H7 (cell line): ENCODE results near the gene PTGS2. TPM values are rescaled to one million over a fixed set of nuclear protein-coding genes. Genes with fewer than 3 reads are reported as not detected.
"Not testable (repeated sequence)": the region's sequence is repeated elsewhere in the genome, so short reads cannot be mapped to it uniquely, and the experiment has no call there.

Experiments used
- DNase-seq: peaks from one replicate; pipeline ENCODE4 v3.0.0; 2012
- H3K27me3 ChIP-seq: 2 replicates; pipeline ENCODE4 v1.6.0; 2011; ENCODE audit warnings: mild to moderate bottlenecking, low read length; ENCODE audit not compliant: control insufficient read depth, insufficient read depth
- H3K36me3 ChIP-seq: replicated peaks from 2 replicates; pipeline ENCODE4 v1.5.1; 2011; ENCODE audit warnings: low read length; ENCODE audit not compliant: control insufficient read depth, insufficient read depth
- H3K4me3 ChIP-seq: 2 replicates; pipeline ENCODE4 v1.5.1; 2011; ENCODE audit warnings: low read depth, mild to moderate bottlenecking, control low read depth, low read length, moderate library complexity; ENCODE audit not compliant: insufficient read depth
- total RNA-seq: library from RNA; depleted of rRNA; stranded (reverse); fragments of >200 nt; shearing (Covaris generic); gene quantifications from 2 replicates; pipeline ENCODE4 v1.2.3, GENCODE V29; 2014

The PTGS2 gene
- total RNA-seq, 1 experiment from 2014 or later, result 0.38 TPM

DNA sequence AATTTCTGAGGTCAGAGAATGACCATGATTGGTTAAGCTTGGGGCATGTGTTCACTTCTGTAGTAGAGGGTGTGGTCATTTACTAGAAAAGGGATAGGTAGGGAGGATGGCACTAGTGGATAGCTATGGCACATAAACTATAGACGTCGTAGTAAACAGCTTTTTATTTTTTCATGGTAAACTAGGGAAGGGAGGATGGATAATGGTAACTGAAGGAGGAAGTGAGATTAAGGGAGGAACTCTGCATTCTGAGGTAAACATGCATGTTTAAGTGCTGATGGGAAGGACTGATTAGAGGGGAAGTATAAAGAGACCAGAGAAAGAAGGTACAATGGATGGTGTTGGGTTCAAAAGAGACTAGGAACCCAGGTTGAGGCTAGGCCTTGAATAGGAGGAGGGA lies 26.9 kb downstream of the PTGS2 start:
- Histone ChIP-seq H3K27me3 (no peaks in the 10 kb centered on the region), H3K4me3 (no peak overlapping the region), H3K36me3 (no peaks in the 10 kb centered on the region)
- no peak for DNase-seq

GRCh38 chr1:186648613-186649012 lies 31.6 kb downstream of the PTGS2 start:
- DNase-seq, result no peak
- H3K4me3 ChIP-seq, result no peak overlapping the region
- H3K36me3 ChIP-seq, result no peaks in the 10 kb centered on the region
- no peaks in the 10 kb centered on the region for H3K27me3 ChIP-seq

DNA sequence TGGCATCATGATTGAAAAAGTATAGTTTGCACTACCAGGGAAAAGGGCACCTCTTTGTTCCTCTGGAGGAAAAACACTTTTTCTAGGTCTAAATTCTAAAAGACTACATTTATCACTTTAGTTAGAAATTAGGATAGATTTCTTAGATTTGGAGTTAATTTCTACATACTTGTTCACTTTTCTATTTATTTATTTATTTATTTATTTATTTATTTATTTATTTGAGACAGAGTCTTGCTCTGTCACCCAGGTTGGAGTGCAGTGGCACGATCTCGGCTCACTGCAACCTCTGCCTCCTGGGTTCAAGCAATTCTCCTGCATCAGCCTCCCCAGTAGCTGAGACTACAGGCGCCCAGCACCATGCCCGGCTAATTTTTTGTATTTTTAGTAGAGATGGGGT lies 32.2 kb downstream of the PTGS2 start:
- H3K4me3 ChIP-seq, DNase-seq, H3K36me3 ChIP-seq, H3K27me3 ChIP-seq: not testable (repeated sequence)

GRCh38 chr1:186643614-186644013 lies 36.6 kb downstream of the PTGS2 start:
- Histone ChIP-seq H3K4me3 (no peak overlapping the region), H3K27me3 (no peaks in the 10 kb centered on the region), H3K36me3 (no peaks in the 10 kb centered on the region)
- no peak for DNase-seq

GRCh38 chr1:186637567-186637966 lies 42.7 kb downstream of the PTGS2 start:
- not testable (repeated sequence) for DNase-seq, H3K27me3 ChIP-seq, H3K36me3 ChIP-seq
- H3K4me3 ChIP-seq, result peak overlapping the region; percentile 41

- Histone ChIP-seq H3K27me3 (no peaks in the 10 kb centered on the region; the same call in 1 of the 2 replicates), H3K4me3 (no peak overlapping the region)
- no peak for DNase-seq
These were observed 43.4 kb downstream of the PTGS2 start for GRCh38 chr1:186636786-186637185.

GRCh38 chr1:186634511-186634910 lies 45.7 kb downstream of the PTGS2 start:
- H3K27me3 ChIP-seq, result no peaks in the 10 kb centered on the region; the same call in 1 of the 2 replicates
- DNase-seq, result no peak
- no peak overlapping the region for H3K4me3 ChIP-seq
- no peaks in the 10 kb centered on the region for H3K36me3 ChIP-seq

More at GRCh38 chr1:186636786-186637185, 43.4 kb downstream of the PTGS2 start:
- H3K36me3 ChIP-seq, result no peaks in the 10 kb centered on the region

- H3K4me3 ChIP-seq, result no peak overlapping the region
- H3K36me3 ChIP-seq, result no peaks in the 10 kb centered on the region
- H3K27me3 ChIP-seq, result no peaks in the 10 kb centered on the region; the same call in 1 of the 2 replicates
- DNase-seq, result no peak
These were observed 47.1 kb downstream of the PTGS2 start for GRCh38 chr1:186633116-186633515.

- Histone ChIP-seq H3K4me3 (no peak overlapping the region), H3K27me3 (no peaks in the 10 kb centered on the region), H3K36me3 (no peaks in the 10 kb centered on the region)
- no peak for DNase-seq
These were observed 50.9 kb downstream of the PTGS2 start for GRCh38 chr1:186629341-186629740.

- Histone ChIP-seq H3K27me3 (no peaks in the 10 kb centered on the region), H3K36me3 (no peaks in the 10 kb centered on the region), H3K4me3 (no peak overlapping the region)
- no peak for DNase-seq
These were observed 51.3 kb downstream of the PTGS2 start for GRCh38 chr1:186628910-186629309.

GRCh38 chr1:186627019-186627418 lies 53.2 kb downstream of the PTGS2 start:
- no peak for DNase-seq
- Histone ChIP-seq H3K27me3 (no peaks in the 10 kb centered on the region), H3K4me3 (no peak overlapping the region), H3K36me3 (no peaks in the 10 kb centered on the region)

DNA sequence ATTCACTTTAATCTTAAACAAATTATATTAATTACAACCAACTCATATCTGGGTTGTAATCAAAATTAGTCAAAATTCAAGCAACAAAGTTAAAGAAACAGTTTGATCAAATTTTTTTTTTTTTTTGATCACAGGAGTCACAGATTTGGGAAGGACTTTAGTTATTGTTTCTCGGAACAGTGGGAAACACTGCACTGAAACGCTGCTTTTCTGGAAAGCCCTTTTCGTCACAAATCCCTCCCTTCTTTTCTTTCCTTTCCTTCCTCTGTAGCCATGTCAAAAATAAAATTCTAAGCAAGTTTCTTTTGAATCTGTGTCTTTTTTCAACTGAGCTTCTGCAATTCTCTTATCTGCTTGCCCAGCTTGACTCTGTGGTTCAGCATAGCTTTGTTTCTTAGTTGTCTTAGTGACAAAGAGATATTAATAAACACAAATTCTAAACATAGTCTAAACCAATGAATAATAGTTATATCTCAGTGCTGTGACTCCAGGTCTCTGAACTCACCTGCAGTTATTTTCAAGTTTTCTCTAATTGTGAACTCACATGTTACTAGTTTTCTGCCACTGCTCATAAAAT lies 53.8 kb downstream of the PTGS2 start:
- H3K27me3 ChIP-seq, result no peaks in the 10 kb centered on the region
- no peaks in the 10 kb centered on the region for H3K36me3 ChIP-seq
- no peak overlapping the region for H3K4me3 ChIP-seq
- DNase-seq, result no peak

- H3K36me3 ChIP-seq, result no peaks in the 10 kb centered on the region
- DNase-seq, result no peak
- H3K27me3 ChIP-seq, result no peaks in the 10 kb centered on the region
- no peak overlapping the region for H3K4me3 ChIP-seq
These were observed 56.7 kb downstream of the PTGS2 start for GRCh38 chr1:186623551-186623950.
